Skeletal muscle cell (primary cell): ENCODE measurements around the gene DCTN2.
"Not testable (repeated sequence)": the region's sequence is repeated elsewhere in the genome, so short reads cannot be mapped to it uniquely, and the experiment has no call there.

Experiments used
- DNase-seq: peaks from one replicate; pipeline ENCODE4 v3.0.0-alpha.2; 2010; ENCODE audit warnings: low read depth
- H3K4me3 ChIP-seq: 2 replicates; pipeline ENCODE4 v1.5.1; 2011; ENCODE audit warnings: low read depth, mild to moderate bottlenecking, control low read depth, low read length, moderate library complexity

DCTN2 gene

DNA sequence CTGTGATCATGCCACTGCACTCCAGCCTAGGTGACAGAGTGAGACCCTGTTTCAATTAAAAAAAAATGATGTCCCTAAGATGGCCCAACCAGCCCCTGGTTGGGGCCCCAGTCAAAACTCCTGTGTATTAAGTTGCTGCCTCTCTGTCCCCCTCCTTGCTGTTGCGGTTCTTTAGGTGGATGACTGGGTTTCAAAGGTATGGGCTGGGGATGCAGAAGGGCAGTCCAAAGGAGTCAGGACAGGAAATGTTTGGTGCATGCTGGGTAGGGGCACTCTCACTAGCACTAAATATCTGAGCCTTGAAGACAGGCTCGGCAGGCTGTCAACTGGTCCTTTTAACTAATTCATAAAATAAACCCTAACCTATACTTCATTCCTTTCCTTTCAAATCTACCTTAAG, 32.0 kb upstream of the DCTN2 start:
- H3K4me3 ChIP-seq = no peak overlapping the region
- no peak for DNase-seq

DNA sequence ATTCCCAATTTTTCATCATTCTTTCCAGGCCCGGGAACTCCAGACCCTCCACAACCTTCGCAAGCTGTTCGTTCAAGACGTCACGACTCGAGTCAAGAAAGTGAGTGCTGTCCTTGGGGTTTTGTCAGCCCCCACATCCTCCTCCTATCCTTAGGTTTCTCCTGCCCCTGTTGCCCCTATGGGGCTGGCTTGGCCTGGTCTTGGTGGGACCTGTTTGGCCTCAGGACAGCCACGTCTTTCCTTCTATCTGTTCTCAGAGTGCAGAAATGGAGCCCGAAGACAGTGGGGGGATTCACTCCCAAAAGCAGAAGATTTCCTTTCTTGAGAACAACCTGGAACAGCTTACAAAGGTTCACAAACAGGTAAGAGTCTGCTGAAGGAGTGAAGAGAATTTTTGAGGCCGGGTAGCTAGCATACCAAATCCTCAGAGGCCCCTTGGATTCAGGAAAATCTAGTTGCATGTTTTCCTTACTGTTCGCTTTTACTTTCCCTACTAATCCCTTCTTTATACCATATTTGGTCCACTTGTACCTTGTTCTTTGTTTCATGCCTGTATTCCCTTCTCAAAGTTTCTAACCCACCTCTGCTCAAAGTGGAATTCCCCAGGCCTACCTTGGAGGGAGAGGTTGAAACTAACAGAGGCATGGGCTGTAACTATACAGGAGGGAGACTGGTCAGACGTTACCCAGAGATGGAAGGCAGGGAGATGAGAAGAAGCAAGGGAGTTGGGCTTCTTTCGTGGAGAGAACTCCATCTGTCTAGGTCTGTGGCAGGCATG, 31.2 kb upstream of the DCTN2 start:
- no peak overlapping the region for H3K4me3 ChIP-seq
- DNase-seq = no peak

DNA sequence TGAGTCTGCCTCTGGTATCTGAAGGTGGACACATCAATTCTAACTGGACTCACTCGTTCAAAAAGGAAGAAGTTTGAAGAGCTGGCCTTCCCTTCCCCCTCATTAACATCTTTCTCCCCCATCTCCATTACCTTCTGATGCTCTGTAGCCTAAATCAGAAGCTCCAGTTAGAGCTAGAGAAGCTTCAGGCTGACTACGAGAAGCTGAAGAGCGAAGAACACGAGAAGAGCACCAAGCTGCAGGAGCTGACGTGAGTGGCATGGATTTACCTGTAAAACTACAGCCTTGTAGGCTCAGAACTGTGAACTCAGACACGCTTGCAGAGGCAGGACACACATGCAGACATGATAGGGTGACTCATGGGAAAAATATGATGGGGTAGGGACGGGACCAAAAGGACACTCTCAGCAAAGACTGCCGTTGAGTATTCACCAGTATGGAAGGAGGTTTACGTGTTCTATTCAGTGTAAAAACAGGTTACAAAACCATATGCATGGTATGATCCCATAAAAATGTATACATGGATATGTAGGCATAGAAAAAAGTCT, 29.7 kb upstream of the DCTN2 start:
- no peak overlapping the region for H3K4me3 ChIP-seq
- no peak for DNase-seq

DNA sequence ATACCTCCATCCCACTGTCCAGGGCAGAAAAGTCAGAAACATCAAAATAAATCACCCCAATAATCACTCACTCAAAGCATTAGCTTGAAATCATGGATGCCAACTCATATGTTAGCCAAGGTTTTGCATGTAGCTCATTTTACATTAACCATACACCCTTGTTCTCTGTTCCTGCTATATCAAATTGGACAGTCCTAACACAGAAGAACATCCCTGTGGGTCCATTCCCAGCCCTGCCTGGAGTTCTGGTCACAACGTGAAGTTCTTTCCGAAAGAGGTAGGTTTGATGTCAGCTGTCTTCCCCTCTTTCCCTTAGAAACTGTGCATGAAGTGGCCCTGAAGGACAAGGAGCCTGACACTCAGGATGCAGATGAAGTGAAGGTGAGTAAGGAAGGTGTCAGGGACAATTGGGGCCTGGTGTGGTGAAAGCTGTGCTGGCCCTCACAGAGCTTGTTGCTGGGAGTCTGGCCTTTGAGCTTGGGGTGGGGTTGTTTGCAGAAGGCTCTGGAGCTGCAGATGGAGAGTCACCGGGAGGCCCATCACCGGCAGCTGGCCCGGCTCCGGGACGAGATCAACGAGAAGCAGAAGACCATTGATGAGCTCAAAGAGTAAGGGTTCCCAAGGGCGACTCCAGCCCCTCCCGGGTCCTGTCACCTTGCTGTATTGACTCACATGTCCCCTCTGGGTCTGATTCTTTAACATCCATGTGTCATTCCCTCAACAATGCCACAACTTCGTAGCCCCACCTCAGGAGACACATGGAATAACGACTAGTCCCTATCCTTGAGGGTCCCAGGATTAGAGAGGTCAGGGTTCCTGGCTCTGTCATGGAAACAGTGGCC, 29.0 kb upstream of the DCTN2 start:
- no peak overlapping the region for H3K4me3 ChIP-seq
- DNase-seq = no peak

DNA sequence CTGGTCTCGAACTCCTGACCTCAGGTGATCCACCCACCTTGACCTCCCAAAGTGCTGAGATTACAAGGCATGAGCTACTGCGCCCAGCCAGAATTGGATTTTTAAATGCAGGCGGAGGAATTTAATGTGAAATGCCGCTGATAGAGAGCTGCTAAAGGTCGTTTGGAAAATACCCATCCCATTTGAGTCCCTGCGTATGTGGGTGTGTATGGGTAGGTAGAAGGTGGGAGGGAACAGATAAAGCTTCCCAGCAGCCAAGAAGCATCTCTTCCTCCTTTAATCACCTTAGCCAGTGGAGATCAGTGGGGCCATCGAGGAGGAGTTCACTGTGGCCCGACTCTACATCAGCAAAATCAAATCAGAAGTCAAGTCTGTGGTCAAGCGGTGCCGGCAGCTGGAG, 27.8 kb upstream of the DCTN2 start:
- no peak for DNase-seq
- H3K4me3 ChIP-seq = no peak overlapping the region

DNA sequence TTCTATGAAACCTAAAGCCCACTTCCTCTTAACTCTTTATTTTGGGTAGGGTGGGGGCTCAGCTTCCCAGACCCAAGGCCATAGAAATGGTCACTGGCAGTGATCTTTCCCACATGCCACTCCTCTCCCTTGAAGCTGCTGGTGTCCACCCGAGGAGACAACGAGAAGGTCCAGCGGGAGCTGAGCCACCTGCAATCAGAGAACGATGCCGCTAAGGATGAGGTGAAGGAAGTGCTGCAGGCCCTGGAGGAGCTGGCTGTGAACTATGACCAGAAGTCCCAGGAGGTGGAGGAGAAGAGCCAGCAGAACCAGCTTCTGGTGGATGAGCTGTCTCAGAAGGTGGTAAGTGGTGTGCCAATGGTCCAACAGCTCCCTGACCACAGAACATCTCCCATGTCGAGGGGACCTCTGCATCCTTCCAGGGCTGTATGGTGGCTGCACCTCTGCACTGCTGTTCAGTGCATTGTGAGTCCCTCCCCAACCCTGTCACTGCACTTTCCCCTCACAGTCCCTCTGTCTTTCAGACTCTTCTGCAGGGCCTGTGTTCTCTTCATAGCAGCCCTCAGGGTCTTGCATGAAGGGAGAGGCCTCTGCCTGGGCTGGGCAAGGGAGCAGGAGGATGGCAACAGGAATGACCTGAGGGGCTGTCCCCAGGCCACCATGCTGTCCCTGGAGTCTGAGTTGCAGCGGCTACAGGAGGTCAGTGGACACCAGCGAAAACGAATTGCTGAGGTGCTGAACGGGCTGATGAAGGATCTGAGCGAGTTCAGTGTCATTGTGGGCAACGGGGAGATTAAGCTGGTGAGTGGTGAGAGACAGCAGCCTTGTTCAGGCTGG, 25.2 kb upstream of the DCTN2 start:
- no peak for DNase-seq
- no peak overlapping the region for H3K4me3 ChIP-seq

DNA sequence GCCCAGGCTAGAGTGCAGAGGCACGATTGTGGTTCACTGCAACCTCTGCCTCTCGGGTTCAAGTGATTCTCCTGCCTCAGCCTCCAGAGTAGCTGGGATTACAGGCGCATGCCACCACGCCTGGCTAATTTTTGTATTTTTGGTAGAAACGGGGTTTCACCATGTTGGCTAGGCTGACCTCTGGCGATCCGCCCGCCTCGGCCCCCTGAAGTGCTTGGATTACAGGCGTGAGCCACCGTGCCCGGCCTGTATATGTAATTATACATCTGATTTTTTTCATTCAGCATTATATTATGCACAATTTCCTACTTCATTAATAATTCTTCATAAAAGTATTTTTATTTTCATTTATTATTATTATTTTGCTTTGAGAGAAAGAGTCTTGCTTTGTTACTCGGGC, 23.4 kb upstream of the DCTN2 start:
- DNase-seq, H3K4me3 ChIP-seq: not testable (repeated sequence)

DNA sequence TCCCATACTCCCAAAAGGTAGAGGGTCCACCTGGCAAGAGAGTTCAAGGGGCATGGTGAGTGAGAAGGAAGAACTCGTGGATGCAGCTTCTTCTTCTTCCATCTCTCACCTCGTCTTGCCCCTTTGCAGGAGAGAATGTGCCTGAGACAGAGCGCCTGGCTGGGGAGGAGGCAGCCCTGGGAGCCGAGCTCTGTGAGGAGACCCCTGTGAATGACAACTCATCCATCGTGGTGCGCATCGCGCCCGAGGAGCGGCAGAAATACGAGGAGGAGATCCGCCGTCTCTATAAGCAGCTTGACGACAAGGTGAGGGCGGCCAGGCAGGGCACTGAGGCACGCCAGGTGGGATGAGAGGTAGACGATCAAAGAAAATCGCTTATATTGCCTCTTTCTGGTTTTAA, 22.9 kb upstream of the DCTN2 start:
- H3K4me3 ChIP-seq = no peak overlapping the region
- no peak for DNase-seq

DNA sequence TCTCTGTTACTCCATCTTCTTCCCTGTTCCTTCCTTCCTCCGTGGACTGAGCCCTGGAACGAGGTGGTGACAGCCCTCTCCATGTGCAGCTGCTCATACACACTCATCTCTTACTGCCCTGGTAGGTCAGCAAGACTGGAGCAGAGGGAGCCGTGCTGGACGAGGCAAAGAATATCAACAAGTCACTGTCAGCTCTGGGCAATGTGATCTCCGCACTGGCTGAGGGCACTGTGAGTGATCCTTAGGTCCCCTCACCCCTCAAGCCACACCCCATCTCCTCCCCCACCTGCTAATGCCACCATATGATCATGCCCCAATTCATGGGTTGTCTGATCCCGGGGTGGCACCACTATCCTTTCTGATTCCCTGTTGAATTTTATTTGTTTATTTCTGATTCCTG, 21.8 kb upstream of the DCTN2 start:
- no peak for DNase-seq
- H3K4me3 ChIP-seq = no peak overlapping the region

DNA sequence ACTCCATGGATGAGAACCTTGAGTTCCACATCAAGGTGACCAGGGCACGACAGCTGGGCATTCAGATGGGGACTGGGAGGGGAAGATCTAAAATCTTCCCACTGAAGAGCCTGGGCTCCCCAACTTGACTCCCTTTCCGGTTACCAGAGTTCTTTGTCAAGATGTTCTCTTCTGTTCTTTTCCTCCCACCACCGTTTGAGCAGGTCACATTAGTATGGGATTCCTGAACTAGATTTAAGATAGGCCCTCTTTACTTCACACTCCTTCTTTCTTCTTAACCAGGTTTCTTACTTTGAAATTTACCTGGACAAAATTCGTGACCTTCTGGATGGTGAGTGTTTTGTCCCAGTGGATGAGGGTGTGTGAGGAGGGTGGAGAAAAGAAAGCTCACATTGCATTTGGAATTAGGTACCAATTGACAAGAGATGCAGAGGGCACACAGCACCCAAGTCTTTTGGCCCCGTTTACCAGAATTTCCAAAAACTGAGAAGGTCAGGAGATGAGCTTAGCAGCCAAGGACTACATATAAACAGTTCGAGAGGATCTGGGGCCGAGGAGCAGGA, 17.3 kb upstream of the DCTN2 start:
- no peak for DNase-seq
- H3K4me3 ChIP-seq = no peak overlapping the region

DNA sequence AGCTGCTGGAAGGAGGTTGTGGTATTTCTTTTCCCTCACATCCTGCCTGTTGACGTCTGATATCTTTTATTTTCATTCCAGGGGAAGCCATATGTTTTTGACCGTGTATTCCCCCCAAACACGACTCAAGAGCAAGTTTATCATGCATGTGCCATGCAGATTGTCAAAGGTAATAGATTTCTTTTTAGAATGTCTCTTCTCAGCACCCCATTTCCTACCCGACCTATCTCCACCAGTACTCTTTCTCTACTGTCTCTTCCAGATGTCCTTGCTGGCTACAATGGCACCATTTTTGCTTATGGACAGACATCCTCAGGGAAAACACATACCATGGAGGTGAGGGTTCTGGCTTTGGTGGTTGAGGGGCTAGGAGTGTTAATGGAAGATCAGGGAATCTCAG, 16.4 kb upstream of the DCTN2 start:
- no peak overlapping the region for H3K4me3 ChIP-seq
- no peak for DNase-seq

DNA sequence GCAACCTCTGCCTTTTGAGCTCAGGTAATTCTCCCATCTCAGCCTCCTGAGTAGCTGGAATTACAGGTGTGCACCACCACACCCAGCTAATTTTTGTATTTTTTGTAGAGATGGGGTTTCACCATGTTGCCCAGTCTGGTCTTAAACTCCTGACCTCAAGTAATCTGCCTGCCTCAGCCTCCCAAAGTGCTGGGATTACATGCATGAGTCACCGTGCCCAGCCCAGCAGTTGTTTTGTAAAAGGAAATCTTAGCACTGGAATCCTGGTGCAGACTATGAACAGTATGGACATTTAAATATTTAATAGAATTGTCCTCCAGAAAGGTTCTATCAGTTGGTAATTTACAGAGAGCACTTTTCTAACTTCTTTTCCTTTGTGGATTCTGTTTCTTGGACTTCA, 14.1 kb upstream of the DCTN2 start:
- not testable (repeated sequence) for H3K4me3 ChIP-seq, DNase-seq

DNA sequence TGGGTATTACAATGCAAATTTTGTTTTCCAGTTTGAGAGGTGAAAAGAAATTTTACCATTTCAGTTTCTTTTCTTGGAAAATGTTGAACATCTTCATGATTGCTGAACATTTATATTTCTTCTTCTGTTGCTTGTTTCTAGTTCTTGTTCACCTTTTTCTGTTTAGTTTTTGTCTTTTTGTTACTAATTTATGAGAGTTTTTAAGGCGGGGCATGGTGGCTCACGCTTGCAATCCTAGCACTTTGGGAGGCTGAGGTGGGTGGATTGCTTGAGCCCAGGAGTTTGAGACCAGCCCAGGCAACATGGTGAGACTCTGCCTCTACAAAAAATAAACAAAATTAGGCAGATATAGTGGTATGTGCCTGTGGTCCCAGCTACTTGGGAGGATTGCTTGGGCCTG, 13.5 kb upstream of the DCTN2 start:
- no peak for DNase-seq
- no peak overlapping the region for H3K4me3 ChIP-seq

DNA sequence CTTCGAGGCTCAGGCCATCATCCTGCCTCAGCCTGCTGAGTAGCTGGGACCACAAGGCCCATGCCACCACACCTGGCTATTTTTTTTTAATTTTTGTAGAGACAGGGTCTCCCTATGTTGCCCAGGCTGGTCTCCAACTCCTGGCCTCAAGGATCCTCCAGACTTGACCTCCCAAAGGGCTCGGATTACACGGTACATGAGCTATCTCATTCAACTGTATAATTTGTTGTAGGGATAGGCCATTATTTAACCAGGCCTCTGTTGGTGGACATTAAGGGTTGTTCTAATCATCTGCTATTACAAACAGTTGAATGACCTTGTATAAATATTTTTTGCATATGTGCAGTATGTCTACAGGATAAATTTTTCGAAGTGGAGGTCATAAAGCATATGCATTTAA, 11.9 kb upstream of the DCTN2 start:
- no peak for DNase-seq
- no peak overlapping the region for H3K4me3 ChIP-seq

DNA sequence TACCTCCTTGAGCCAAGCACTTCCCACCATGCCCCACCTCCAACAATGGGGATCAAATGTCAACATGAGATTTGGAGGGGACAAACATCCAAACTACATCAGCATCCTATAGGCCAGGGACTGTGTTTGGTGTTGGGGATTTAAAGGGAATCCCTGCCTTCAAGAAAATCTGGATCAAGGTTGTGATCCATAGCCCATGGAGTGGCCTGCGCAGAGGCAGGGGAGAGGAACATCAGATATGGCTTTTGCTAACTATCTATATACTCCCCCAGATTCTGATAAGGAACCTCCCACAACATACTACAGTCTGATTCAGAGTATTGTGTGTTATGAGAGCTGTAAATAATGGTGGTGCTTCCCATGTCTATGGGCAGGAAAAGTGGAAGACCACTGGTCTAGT, 7.9 kb upstream of the DCTN2 start:
- no peak for DNase-seq
- H3K4me3 ChIP-seq = no peak overlapping the region

DNA sequence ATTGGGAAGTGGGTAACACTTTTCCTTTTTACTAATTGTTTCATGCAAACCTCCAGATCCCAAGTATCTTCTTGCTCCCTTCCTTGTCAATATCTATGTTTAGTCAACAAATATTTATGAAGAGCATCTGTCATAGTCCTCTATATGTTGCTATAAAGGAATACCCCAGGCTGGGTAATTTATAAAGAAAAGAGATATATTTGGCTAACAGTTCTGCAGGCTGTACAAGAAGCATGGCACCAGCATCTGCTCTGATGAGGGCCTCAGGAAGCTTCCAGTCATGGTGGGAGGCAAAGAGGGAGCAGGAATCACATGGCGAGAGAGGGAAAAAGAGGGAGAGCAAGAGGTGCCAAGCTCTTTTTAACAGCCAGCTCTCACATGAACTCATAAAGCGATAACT, 7.5 kb upstream of the DCTN2 start:
- DNase-seq = no peak
- no peak overlapping the region for H3K4me3 ChIP-seq

DNA sequence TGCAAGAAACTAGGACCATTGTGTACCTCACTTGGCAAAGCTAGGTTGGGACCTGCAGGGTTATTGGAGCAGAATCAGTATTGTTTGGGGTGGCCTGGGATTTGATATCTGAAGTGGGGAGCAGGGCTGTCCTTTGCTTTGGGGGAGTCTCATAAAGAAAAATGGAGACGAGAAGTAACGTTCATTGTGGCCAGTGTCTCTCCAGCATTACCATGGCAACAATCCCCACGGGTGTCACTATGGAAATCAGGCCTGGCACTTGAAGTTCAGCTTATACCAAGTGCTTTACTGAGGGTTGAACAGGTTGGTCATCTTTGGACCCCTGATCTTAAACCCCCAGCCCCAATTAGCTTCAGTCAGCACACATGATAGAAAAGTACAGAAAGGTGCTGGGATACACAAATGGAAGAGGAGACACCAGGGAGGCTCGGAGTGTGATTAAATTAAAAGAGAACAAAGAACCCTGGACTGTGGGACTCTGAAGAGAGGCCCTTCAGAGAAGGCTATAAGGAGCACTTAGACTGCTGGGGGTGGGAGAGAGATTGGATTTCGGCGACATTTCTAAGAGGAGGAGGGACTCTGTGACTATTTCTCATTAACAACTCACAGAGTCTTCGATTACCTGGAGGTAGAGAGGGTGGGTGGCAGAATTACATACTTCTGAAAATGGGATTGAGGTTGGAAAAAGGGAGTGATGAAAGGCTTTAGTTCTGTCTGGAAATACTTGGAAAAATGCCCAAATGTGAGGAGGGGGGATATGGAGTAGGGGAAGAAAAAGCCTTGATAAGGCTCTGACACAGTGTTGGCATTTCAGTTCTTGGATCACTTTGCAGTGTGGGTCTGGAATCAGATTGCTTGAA, 6.6 kb upstream of the DCTN2 start:
- no peak overlapping the region for H3K4me3 ChIP-seq
- DNase-seq = no peak

DNA sequence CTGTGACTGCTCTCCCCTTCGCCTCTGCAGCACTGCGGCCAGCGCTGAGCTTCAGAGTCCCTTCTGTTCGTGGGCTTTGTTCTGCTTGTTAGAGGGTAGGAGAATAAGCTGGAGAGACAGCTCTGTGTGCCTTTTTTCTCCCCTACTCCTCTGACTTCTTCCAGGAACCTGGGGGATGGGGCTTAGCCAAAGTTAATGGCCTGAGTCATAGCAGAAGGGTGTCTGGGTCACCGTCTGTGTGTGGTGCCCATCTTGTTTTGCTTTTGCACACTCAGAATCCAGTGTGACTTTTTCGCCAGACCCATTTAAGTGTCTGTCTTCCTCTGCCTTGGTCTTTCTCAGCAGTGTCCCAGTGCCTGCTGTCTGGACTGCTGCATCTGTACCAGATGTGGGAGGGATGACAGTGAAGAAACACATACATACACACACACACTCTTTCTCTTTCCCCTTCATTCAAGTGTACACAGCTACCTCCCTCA, 5.9 kb upstream of the DCTN2 start:
- no peak overlapping the region for H3K4me3 ChIP-seq
- DNase-seq = no peak

DNA sequence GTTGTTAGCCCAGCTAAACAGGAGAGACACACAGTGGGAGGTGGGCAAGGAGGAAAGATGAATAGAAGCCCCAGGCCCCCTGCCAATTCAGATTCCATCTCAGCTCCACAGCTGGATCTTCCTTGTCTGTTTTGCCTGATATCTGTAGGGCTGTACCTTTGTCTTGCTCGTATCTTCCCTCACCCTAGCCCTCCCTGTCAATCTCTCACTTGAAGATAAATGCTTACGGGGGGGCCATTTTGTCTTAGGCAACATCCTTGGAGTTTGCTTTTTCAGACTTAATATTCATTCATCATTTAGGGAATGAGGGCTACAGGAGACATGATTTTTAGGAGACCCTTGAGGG, 5.3 kb upstream of the DCTN2 start:
- no peak overlapping the region for H3K4me3 ChIP-seq
- no peak for DNase-seq
